GM12873 (cell line): ENCODE data around the gene SLC22A5.

Experiments used
- CTCF ChIP-seq: IDR thresholded peaks from 2 replicates; pipeline ENCODE4 v1.5.1; 2012; ENCODE audit warnings: low read depth, mild to moderate bottlenecking, moderate library complexity, low read length, control low read depth; ENCODE audit not compliant: insufficient read depth; ENCODE audit errors: missing control alignments

SLC22A5 gene

GRCh38 chr5:132422720-132423437 lies 53.4 kb downstream of the SLC22A5 start:
- TF ChIP-seq CTCF = no peak

- no peak for TF ChIP-seq CTCF
These were observed 54.0 kb downstream of the SLC22A5 start for GRCh38 chr5:132423438-132423898.

GRCh38 chr5:132424167-132424880 lies 54.8 kb downstream of the SLC22A5 start:
- no peak for TF ChIP-seq CTCF

GRCh38 chr5:132425009-132425937 lies 55.8 kb downstream of the SLC22A5 start:
- no peak for TF ChIP-seq CTCF

GRCh38 chr5:132425975-132426524 lies 56.5 kb downstream of the SLC22A5 start:
- no peak for TF ChIP-seq CTCF

- TF ChIP-seq CTCF = peak; percentile 58
These were observed 57.1 kb downstream of the SLC22A5 start for GRCh38 chr5:132426525-132427138.
